Superior temporal gyrus (tissue), 1 donor: ENCODE data around the gene HDDC2.

ENCODE experiments used
- DNase-seq: peaks from one replicate; pipeline ENCODE4 v3.0.0-alpha.2; 2016; ENCODE audit errors: extremely low spot score

The HDDC2 gene

DNA sequence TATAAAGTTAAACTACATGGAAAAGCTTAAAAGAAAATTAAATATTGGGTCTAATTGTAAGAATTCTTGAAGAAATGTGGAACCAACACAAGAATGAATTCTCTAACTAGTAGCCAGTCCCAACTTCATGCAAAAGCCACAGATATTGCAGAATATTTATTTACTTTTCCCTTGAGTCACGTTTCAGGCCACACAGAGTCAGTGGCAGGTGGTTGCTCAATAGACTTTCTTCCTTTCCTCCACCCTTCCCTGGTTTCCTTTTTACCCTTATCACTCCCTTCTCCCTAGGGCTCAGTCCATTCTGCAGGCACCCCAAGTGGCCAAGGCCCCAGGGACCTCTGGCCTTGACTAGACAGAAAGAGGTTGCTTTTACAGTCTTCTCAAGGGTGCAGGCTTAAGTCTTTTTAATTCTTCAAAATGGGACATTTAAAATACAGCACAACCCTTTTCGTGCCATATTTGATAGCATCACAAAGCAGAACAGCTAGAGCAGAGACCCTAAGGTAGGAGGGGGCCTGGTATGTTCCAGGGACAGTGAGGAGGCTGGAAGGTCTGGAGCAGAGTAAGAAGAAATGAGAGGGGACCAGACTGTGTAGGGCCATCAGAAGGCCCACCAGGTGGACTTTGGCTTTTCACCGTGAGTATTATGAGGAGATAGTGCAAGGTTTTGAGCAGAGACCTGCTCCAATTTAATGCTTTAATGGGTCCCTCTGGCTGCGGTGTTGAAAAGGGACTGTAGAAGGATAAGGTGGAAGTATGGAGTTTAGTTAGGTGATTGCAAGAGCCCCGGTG, 65.0 kb downstream of the HDDC2 start:
- no peak for DNase-seq

DNA sequence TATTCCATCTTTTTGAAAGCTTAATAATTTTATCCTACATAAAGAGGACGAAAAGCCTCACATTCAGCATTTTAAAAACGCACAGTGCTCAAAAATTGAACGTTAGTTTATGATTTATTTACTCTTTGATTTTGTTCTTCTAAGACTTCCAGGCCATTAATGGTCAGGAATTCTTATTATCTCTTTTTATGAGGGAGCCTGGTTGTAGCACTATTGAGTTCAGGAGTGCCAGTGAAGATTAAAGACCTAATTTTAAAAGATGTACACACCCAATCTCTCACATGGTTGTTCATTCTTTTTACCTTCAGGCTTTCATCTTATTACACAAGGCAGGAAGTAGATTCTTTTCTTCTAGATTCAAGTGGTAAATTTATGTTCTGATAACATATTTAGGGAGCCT, 68.6 kb downstream of the HDDC2 start:
- no peak for DNase-seq

DNA sequence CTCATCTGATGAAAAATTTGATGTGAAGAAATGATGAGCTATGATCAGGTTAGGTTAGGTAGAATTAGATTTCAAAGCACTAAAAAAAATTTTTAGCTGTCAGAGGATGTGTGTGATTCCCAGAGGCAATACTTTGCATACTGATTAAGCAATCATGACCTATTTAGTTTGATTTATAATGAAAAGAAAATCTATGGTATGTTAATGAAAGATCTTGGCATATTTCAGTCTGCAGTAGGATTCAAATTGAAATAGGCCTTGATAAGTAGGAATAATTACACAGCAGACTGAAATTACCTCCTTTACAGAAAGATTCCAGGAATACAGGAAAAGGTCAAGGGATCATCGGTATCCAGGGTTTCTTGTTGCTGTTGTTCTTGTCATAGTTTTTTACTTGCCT, 69.3 kb downstream of the HDDC2 start:
- no peak for DNase-seq

DNA sequence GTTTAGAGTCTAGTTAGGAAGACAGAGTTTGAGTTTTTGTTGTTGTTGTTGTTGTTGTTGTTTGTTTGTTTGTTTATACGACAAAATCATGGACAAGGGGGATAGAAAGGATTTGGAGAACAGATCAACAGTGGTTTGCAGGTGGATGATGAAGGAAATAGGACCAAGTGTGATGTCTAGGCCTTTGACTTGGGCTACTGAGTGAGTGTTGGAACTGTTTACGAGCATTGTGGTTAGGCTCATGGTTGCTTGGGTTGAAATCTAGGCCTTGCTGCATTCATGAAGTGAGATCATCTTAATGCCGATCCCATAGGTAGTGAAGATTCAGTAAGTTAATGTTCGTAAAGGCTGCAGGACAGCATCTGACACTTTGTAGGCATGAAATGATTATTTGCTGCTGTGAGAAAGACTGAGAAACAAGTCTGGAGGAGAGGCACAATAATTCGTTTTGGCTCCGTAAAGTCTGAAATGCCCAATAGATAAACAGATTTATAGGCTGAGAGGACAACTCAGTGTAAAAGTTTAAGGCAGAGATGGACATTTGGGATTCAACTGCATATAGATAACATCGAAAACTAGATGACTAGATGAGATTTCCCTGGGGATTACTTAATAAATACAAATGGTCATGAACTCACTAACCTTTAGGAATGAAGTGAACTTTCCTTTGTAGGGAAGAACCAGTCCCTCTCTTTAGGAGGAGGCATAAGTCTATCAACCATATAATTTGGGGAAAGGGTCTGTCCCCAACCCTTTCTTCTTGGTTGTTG, 70.0 kb downstream of the HDDC2 start:
- DNase-seq = no peak

DNA sequence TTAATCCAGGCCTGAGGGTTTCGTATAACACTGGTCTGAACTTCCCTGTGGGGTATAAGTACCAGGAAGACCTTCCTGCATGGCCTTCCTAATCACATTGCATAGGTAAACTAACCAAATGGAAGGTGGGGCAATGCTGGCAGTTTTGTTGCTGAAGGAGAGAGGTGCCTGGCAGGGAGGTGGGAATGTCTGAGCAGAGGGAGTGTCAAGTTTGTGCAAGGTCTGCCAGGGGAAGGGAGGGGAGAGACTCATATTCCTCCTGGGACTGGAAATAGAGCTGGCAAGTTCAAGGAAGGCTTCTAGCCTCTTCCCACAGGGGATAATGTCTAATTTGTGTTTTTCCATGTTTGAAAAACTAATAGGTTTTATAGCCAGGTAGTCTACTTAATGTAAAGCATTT, 70.6 kb downstream of the HDDC2 start:
- DNase-seq = no peak

DNA sequence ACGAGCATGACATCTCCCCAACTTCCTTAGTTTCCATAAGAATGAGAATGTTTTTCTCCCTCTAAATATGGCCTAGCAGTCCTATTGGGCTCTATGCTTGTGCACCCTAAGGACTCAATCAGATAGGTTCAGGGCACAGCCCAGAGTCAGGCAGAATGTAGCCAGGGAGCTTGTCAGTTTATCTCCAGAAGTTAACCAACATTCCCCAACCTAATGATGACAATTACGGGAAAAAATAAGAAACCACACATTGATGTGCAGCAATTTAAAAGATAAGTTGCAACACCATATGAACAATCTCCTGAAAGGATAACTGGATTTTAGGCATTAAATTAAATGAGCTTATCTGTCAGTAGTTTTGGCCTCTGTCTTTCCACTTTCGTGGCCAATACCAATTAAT, 71.1 kb downstream of the HDDC2 start:
- no peak for DNase-seq

DNA sequence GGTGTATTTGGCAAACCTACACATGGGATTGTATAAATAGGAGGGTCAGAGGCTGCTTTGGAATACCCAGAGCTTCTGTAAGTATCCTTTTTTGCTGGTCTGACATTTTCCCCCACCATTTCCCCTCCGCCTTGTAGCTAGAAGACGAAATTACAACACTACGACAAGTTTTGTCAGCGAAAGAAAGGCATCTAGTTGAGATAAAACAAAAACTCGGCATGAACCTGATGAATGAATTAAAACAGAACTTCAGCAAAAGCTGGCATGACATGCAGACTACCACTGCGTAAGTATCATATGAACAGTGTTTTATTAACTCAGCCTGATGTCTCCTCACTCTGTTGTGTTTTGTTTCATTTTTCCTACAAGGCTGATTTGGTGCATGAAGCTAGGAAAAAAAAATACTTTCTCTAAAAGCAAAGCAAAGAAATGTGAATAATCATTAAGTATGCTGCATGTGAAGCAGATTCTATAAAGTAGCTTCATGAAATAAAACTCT, 72.7 kb downstream of the HDDC2 start:
- DNase-seq = no peak

DNA sequence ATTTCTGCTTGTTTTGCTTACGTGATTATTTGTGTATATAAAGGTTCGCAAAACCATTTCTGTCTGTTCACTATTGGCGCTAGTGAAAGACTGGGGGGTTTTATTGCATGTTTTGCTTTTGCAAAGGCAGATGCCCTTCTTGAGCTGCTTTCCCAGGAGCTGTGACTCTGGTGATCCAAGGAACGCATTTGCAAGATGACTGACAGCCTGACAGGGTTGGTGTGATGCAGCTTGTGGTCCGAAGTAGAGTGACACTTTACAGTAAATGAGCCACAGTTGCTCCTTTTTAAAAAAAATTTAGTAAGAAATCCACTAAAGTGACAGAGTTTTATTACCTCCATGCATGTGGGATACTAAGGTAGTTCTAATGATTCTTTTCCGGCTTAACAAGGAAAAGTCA, 74.5 kb downstream of the HDDC2 start:
- no peak for DNase-seq
